ENCODE results near the gene SYPL2. TPM values are rescaled to one million over a fixed set of nuclear protein-coding genes. Genes with fewer than 3 reads are reported as not detected.

SYPL2 gene
- polyA plus RNA-seq, 2 of the 4 experiments (the other 2 are of a cell fraction), result 0.04 to 0.05 TPM

GRCh38 chr1:109457819-109458218 lies 8.5 kb upstream of the SYPL2 start:
- Histone ChIP-seq H3K4me2 (no peak overlapping the region), H3K9me3 (no peaks in the 10 kb centered on the region), H3K4me1 (no peaks in the 10 kb centered on the region), H3K4me3 (no peak overlapping the region), H3K27ac (no peak overlapping the region)
- ATAC-seq (no peak), FAIRE-seq (no peak), DNase-seq (ENCODE audit: low read depth in 1 of 2, low spot score in 1 of 2) (no peak)
- TF ChIP-seq POLR2A (IDR thresholded peaks at IDR 0.05; ENCODE audit: low read length) (no peak), HOXA7 (CRISPR knock-in tag; IDR thresholded peaks at IDR 0.05) (no peak), CEBPB (IDR thresholded peaks at IDR 0.05) (no peak), SMC3 (IDR thresholded peaks at IDR 0.05) (no peak), RNF2 (IDR thresholded peaks at IDR 0.05; ENCODE audit: borderline replicate concordance, low read depth) (no peak), EHMT2 (IDR thresholded peaks at IDR 0.05; ENCODE audit: low read depth) (no peak), ZSCAN20 (CRISPR knock-in tag; IDR thresholded peaks at IDR 0.05) (no peak), PHF8 (IDR thresholded peaks at IDR 0.05; ENCODE audit: borderline replicate concordance, low read depth) (no peak), KDM1A (IDR thresholded peaks at IDR 0.05; ENCODE audit: low read depth) (no peak)
- ChIA-PET CTCF (interaction anchor here (1.2 to 1.7 kb wide), 3 partner anchors 33 to 75 kb away, joined by 3 to 5 read pairs (median 4); partner anchors contain the start of gene CYB561D1), POLR2A (no interaction called here)
- 16% methylated on average over 3 of the region's 4 CpGs for WGBS (ENCODE audit: missing lambda C conversion rate)

- H3K4me1 ChIP-seq, result no peaks in the 10 kb centered on the region
- ATAC-seq (no peak; a peak in 1 of 6 replicates), DNase-seq (ENCODE audit: low read depth in 1 of 2, low spot score in 1 of 2) (no peak), FAIRE-seq (no peak)
- WGBS (ENCODE audit: missing lambda C conversion rate), result 14% methylated on average over 9 of the region's 24 CpGs
- H3K4me2 ChIP-seq, result peak overlapping the region; percentile 87
- CTCF ChIA-PET, result interaction anchor here (0.9 kb wide), 1 partner anchor 24 kb away, joined by 3 read pairs; no protein-coding TSS in a partner anchor
- peak overlapping the region; percentile 55 for H3K4me3 ChIP-seq
- no peak for TF ChIP-seq JUN (IDR thresholded peaks at IDR 0.05)
- TF ChIP-seq HDAC2 (IDR thresholded peaks at IDR 0.05), result no peak
- no peak for TF ChIP-seq CEBPB (IDR thresholded peaks at IDR 0.05)
- no peak for TF ChIP-seq ZSCAN20 (CRISPR knock-in tag; IDR thresholded peaks at IDR 0.05)
- no peak for TF ChIP-seq PHF8 (IDR thresholded peaks at IDR 0.05; ENCODE audit: borderline replicate concordance, low read depth)
- no peak for TF ChIP-seq FOSB (CRISPR knock-in tag; IDR thresholded peaks at IDR 0.05)
- TF ChIP-seq KDM1A (IDR thresholded peaks at IDR 0.05; ENCODE audit: low read depth), result no peak
- no peaks in the 10 kb centered on the region for H3K9me3 ChIP-seq
- H3K27ac ChIP-seq, result peak overlapping the region in 1 of 2 experiments; percentile 56; a peak in 3 of 6 replicates
- POLR2A ChIA-PET, result no interaction called here
Observed at GRCh38 chr1:109466125-109466451, 258 bp upstream of the SYPL2 start.

GRCh38 chr1:109467301-109467777 lies 993 bp downstream of the SYPL2 start:
- Histone ChIP-seq H3K27ac (no peak overlapping the region), H3K9me3 (no peaks in the 10 kb centered on the region), H3K4me2 (peak overlapping the region; percentile 87; the same call in 1 of the 3 replicates), H3K4me1 (no peaks in the 10 kb centered on the region), H3K4me3 (no peak overlapping the region)
- ATAC-seq, result no peak
- TF ChIP-seq EHMT2 (IDR thresholded peaks at IDR 0.05; ENCODE audit: low read depth), result no peak
- no peak for TF ChIP-seq BCL3 (IDR thresholded peaks at IDR 0.05)
- TF ChIP-seq RFX5 (IDR thresholded peaks at IDR 0.05), result no peak
- TF ChIP-seq HEYL (CRISPR knock-in tag; IDR thresholded peaks at IDR 0.05), result no peak
- no peak for TF ChIP-seq MAZ (IDR thresholded peaks at IDR 0.05; ENCODE audit: borderline replicate concordance, low read depth, low read length)
- no peak for TF ChIP-seq SMC3 (IDR thresholded peaks at IDR 0.05)
- no peak for TF ChIP-seq EHF (CRISPR knock-in tag; IDR thresholded peaks at IDR 0.05)
- no peak for TF ChIP-seq CBX2 (IDR thresholded peaks at IDR 0.05; ENCODE audit: borderline replicate concordance, low read depth)
- TF ChIP-seq NFE2L2 (conservative IDR thresholded peaks at IDR 0.05; ENCODE audit: low read length), result no peak
- no peak for TF ChIP-seq PBX3 (IDR thresholded peaks at IDR 0.05)
- no peak for TF ChIP-seq HOXB13 (CRISPR knock-in tag; IDR thresholded peaks at IDR 0.05; ENCODE audit: low read depth)
- no peak for TF ChIP-seq ZSCAN20 (CRISPR knock-in tag; IDR thresholded peaks at IDR 0.05)
- no peak for TF ChIP-seq MAX (IDR thresholded peaks at IDR 0.05)
- no peak for TF ChIP-seq EP300 (IDR thresholded peaks at IDR 0.05)
- no peak for TF ChIP-seq CTCF (IDR thresholded peaks at IDR 0.05)
- no peak for TF ChIP-seq NR3C1 (IDR thresholded peaks at IDR 0.05)
- no peak for TF ChIP-seq FOXS1 (CRISPR knock-in tag; IDR thresholded peaks at IDR 0.05)
- no peak for TF ChIP-seq TFCP2L1 (CRISPR knock-in tag; IDR thresholded peaks at IDR 0.05)
- ChIA-PET CTCF (no interaction called here), POLR2A (no interaction called here)
- 73% methylated on average over 14 of the region's 23 CpGs for WGBS (ENCODE audit: missing lambda C conversion rate)
- DNase-seq (ENCODE audit: low read depth in 1 of 2, low spot score in 1 of 2), result no peak
- no peak for FAIRE-seq
